NCI-H1436 (cell line): ENCODE data around the gene TMEM258.

Source experiments
- DNase-seq: peaks from one replicate; lab custom pipeline; 2025; lab: John Stamatoyannopoulos, UW

Gene TMEM258

GRCh38 chr11:61820174-61820573 is 27.8 kb upstream of the TMEM258 start:
- no peak for DNase-seq

- no peak for DNase-seq
Observed at GRCh38 chr11:61817471-61818202, 25.2 kb upstream of the TMEM258 start.

GRCh38 chr11:61816736-61817455 is 24.5 kb upstream of the TMEM258 start, which contains the start of gene FADS1:
Gene FADS1 (minus strand): TSS chr11:61817003. CDS start chr11:61816929, 74 bp downstream.
- peak; percentile 98 for DNase-seq

- peak; percentile 56 for DNase-seq
Observed at GRCh38 chr11:61815790-61816735, 23.7 kb upstream of the TMEM258 start.

GRCh38 chr11:61814958-61815789 is 22.8 kb upstream of the TMEM258 start:
- DNase-seq: peak; percentile 77

- peak; percentile 49 for DNase-seq
Observed at GRCh38 chr11:61814247-61814957, 22.0 kb upstream of the TMEM258 start.

GRCh38 chr11:61812736-61813411 is 20.5 kb upstream of the TMEM258 start:
- DNase-seq: no peak

GRCh38 chr11:61811831-61812230 is 19.4 kb upstream of the TMEM258 start:
- no peak for DNase-seq

- no peak for DNase-seq
Observed at GRCh38 chr11:61810671-61811175, 18.3 kb upstream of the TMEM258 start.

- DNase-seq: no peak
Observed at GRCh38 chr11:61806785-61807184, 14.4 kb upstream of the TMEM258 start.

- no peak for DNase-seq
Observed at GRCh38 chr11:61805146-61805545, 12.7 kb upstream of the TMEM258 start.

GRCh38 chr11:61803889-61804647 is 11.7 kb upstream of the TMEM258 start:
- DNase-seq: no peak

GRCh38 chr11:61802605-61803004 is 10.2 kb upstream of the TMEM258 start:
- DNase-seq: no peak

GRCh38 chr11:61800331-61801281 is 8.2 kb upstream of the TMEM258 start:
- DNase-seq: no peak

GRCh38 chr11:61799665-61800284 is 7.4 kb upstream of the TMEM258 start:
- no peak for DNase-seq

- peak; percentile 53 for DNase-seq
Observed at GRCh38 chr11:61797263-61797944, 5.0 kb upstream of the TMEM258 start.
